Raji (cell line): ENCODE measurements around the gene PITPNM3.

Source experiments
- POLR2A ChIP-seq: IDR thresholded peaks from 2 replicates; pipeline ENCODE4 v1.6.1; 2011; ENCODE audit warnings: low read depth, low read length, control low read depth; ENCODE audit not compliant: insufficient read depth

The PITPNM3 gene

GRCh38 chr17:6435051-6435450, 121.3 kb downstream of the PITPNM3 start, which contains the start of gene AIPL1:
Gene AIPL1 (minus strand): TSS chr17:6435121. CDS start chr17:6435104, 17 bp downstream.
- no peak for TF ChIP-seq POLR2A

- TF ChIP-seq POLR2A: no peak
Measured at GRCh38 chr17:6430769-6431168, 125.6 kb downstream of the PITPNM3 start.

- TF ChIP-seq POLR2A: no peak
Measured at GRCh38 chr17:6429266-6429665, 127.1 kb downstream of the PITPNM3 start.

- no peak for TF ChIP-seq POLR2A
Measured at GRCh38 chr17:6428207-6428965, 128.0 kb downstream of the PITPNM3 start.

- TF ChIP-seq POLR2A: no peak
Measured at GRCh38 chr17:6427279-6427781, 129.0 kb downstream of the PITPNM3 start.

- TF ChIP-seq POLR2A: no peak
Measured at GRCh38 chr17:6426356-6427101, 129.8 kb downstream of the PITPNM3 start.

GRCh38 chr17:6425407-6425806, 130.9 kb downstream of the PITPNM3 start:
- no peak for TF ChIP-seq POLR2A

GRCh38 chr17:6423931-6424330, 132.4 kb downstream of the PITPNM3 start:
- no peak for TF ChIP-seq POLR2A

- TF ChIP-seq POLR2A: no peak
Measured at GRCh38 chr17:6422654-6423241, 133.6 kb downstream of the PITPNM3 start.

- no peak for TF ChIP-seq POLR2A
Measured at GRCh38 chr17:6421700-6422604, 134.4 kb downstream of the PITPNM3 start.

GRCh38 chr17:6420173-6420641, 136.1 kb downstream of the PITPNM3 start:
- no peak for TF ChIP-seq POLR2A

- TF ChIP-seq POLR2A: no peak
Measured at GRCh38 chr17:6415616-6416015, 140.7 kb downstream of the PITPNM3 start.

GRCh38 chr17:6413065-6413464, 143.3 kb downstream of the PITPNM3 start:
- TF ChIP-seq POLR2A: no peak

GRCh38 chr17:6408735-6409134, 147.6 kb downstream of the PITPNM3 start:
- TF ChIP-seq POLR2A: no peak

- TF ChIP-seq POLR2A: no peak
Measured at GRCh38 chr17:6408276-6408675, 148.1 kb downstream of the PITPNM3 start.

- no peak for TF ChIP-seq POLR2A
Measured at GRCh38 chr17:6402258-6402657, 154.1 kb downstream of the PITPNM3 start.
